Measurements from ENCODE around the gene DDAH2. TPM values are rescaled to one million over a fixed set of nuclear protein-coding genes. Genes with fewer than 3 reads are reported as not detected.

DDAH2 gene
- total RNA-seq, 2 experiments from 2014 or later, result 3.0 to 3.3 TPM

DNA sequence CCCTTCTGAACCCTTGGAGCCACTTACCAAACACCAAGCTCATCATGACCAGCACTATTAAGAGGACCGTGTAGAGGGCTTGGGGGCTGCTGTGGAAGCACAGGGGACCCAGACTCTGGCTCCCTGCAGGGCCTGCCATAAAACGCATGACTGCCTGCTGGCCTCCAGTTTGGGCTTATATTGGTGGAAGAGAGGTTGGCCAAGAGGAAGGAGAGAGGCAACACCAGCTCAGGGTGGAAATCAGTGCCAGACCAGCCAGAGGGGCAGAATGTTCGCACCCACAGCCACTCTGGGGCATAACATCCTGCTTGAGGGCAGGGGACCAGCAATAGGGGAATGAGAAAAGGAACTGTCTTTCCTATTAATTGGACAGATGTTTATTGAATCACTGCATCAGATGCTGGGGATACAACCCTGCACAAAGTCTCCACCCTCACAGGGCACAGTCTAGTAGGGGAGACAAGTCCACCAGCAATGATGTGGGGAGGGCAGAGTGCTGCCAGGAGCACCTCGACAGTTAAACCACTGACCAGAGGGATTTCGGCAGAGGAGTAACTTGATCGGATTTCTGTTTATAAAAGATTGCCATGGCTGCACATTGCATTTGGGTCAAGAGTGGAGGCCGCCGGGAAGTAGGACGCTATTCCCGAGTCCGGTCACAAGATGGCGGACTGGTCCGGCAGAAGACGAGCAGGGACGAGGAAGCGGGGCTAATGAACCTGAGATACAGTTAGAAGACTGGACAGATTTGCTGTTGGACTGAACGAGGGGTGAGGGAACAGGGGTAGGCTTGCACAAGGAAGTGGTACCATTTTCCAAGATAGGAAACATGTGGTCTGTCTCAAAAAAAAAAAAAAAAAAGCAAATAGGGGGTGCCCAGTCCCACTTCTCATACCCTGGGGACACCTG, 48.6 kb downstream of the DDAH2 start, which contains the start of gene LY6G5C:
Gene LY6G5C, minus strand, starts transcription at position 842 of the 909 bp plus-strand sequence. Its CDS starts 694 bp downstream, at position 148.
- no peaks in the 10 kb centered on the region for H3K9me3 Mint-ChIP-seq
- peaks cover 19% of the 10 kb centered on the region for H3K4me1 Mint-ChIP-seq (ENCODE audit: low read depth)
- Histone ChIP-seq H3K4me3 (ENCODE audit: low read length) (peak within 1 kb of the TSS; percentile 79), H3K9me3 (ENCODE audit: control insufficient read depth in 1 of 2, insufficient read depth in 1 of 2, low read length in 2 of 2) (no peaks in the 10 kb centered on the region), H3K4me1 (ENCODE audit: insufficient read depth, low read length) (peaks cover 21% of the 10 kb centered on the region), H3K36me3 (ENCODE audit: insufficient read depth, low read length) (no peaks in the 10 kb centered on the region), H3K27me3 (ENCODE audit: control insufficient read depth in 1 of 2, insufficient read depth in 2 of 2, low read length in 2 of 2) (no peaks in the 10 kb centered on the region), H3K27ac (ENCODE audit: low read depth in 1 of 2, low read length in 2 of 2) (peak within 1 kb of the TSS in 1 of 2 donors; percentile 44)
- H3K36me3 Mint-ChIP-seq (ENCODE audit: low read depth), result peaks cover 7% of the 10 kb centered on the region
- H3K27ac Mint-ChIP-seq, result peak within 1 kb of the TSS; percentile 35
- ChIA-PET CTCF (interaction anchor here (0.7 to 1.4 kb wide), 6 partner anchors 14 to 149 kb away, joined by 3 to 10 read pairs (median 4); partner anchors contain the start of gene ABHD16A), POLR2A (interaction anchor here (0.6 to 1.9 kb wide), 8 partner anchors 14 to 515 kb away, joined by 3 to 12 read pairs (median 4); partner anchors contain the start of genes ABHD16A, EHMT2, GPANK1 and HSPA1B)
- H3K4me3 Mint-ChIP-seq, result peak within 1 kb of the TSS; percentile 87
- ATAC-seq (ENCODE audit: poor library complexity) (peak; percentile 63), DNase-seq (peak in 13 of 14 experiments; percentile 45 to 83 (median 61))
- H3K27me3 Mint-ChIP-seq, result no peaks in the 10 kb centered on the region
- intact Hi-C loops (cut with DNase I, micrococcal nuclease), result loop anchor here (1.0 to 5.0 kb wide), 5 partner anchors 48 to 272 kb away; partner anchors contain the start of gene DDAH2 (in 1 of the 2)
- TF ChIP-seq, protein P1, sequence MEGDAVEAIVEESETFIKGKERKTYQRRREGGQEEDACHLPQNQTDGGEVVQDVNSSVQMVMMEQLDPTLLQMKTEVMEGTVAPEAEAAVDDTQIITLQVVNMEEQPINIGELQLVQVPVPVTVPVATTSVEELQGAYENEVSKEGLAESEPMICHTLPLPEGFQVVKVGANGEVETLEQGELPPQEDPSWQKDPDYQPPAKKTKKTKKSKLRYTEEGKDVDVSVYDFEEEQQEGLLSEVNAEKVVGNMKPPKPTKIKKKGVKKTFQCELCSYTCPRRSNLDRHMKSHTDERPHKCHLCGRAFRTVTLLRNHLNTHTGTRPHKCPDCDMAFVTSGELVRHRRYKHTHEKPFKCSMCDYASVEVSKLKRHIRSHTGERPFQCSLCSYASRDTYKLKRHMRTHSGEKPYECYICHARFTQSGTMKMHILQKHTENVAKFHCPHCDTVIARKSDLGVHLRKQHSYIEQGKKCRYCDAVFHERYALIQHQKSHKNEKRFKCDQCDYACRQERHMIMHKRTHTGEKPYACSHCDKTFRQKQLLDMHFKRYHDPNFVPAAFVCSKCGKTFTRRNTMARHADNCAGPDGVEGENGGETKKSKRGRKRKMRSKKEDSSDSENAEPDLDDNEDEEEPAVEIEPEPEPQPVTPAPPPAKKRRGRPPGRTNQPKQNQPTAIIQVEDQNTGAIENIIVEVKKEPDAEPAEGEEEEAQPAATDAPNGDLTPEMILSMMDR (IDR thresholded peaks at IDR 0.05), result peak; percentile 71

DNA sequence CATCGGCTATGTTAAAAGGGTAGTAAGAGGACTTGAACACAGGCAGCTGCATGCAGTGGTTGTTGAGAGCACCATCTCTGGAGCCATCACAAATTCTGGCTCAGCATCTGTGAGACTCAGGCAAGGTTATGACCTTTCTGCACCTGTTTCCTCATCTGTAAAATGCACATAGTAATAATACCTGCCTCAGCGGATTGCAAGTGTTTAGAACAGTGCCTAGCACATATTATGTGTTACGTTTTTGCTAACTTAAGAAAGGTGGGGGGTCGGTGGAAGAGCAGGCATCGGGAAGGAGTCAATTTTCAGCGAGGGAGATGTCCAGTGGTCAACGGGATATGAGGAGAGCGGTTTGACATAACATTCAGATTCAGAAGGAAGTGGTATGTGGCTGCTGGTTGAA, 51.1 kb downstream of the DDAH2 start:
- TF ChIP-seq, protein P1 (IDR thresholded peaks at IDR 0.05), result no peak
- H3K27ac ChIP-seq (ENCODE audit: low read depth in 1 of 2, low read length in 2 of 2), result no peak overlapping the region
- H3K27ac Mint-ChIP-seq, result no peak overlapping the region
- H3K4me3 ChIP-seq (ENCODE audit: low read length), result no peak overlapping the region
- no peaks in the 10 kb centered on the region for H3K9me3 Mint-ChIP-seq
- DNase-seq (no peak), ATAC-seq (ENCODE audit: poor library complexity) (no peak)
- H3K36me3 Mint-ChIP-seq (ENCODE audit: low read depth), result peaks cover 22% of the 10 kb centered on the region
- intact Hi-C loops (cut with DNase I, micrococcal nuclease), result no loop called here
- peak overlapping the region; percentile 49 for H3K4me3 Mint-ChIP-seq
- POLR2A ChIA-PET, result interaction anchor here (1.7 kb wide), 1 partner anchor 13 kb away, joined by 5 read pairs; the partner anchor contains the start of gene GPANK1
- H3K9me3 ChIP-seq (ENCODE audit: control insufficient read depth in 1 of 2, insufficient read depth in 1 of 2, low read length in 2 of 2), result no peaks in the 10 kb centered on the region
- peaks cover 4% of the 10 kb centered on the region for H3K36me3 ChIP-seq (ENCODE audit: insufficient read depth, low read length)
- no peaks in the 10 kb centered on the region for H3K27me3 ChIP-seq (ENCODE audit: control insufficient read depth in 1 of 2, insufficient read depth in 2 of 2, low read length in 2 of 2)
- H3K4me1 Mint-ChIP-seq (ENCODE audit: low read depth), result peaks cover 19% of the 10 kb centered on the region
- H3K4me1 ChIP-seq (ENCODE audit: insufficient read depth, low read length), result peaks cover 21% of the 10 kb centered on the region
- CTCF ChIA-PET, result interaction anchor here (0.8 kb wide), 1 partner anchor 92 kb away, joined by 3 read pairs; no protein-coding TSS in a partner anchor
- H3K27me3 Mint-ChIP-seq, result no peaks in the 10 kb centered on the region

Small RNAs within 50 kb of the gene (microRNA-seq; reads per million reads assigned to microRNA genes)
- gene MIR4646 (ENCODE audit: borderline microRNAs expressed, borderline replicate concordance), result not detected

Other genes starting within 250 kb of the DDAH2 start
- gene MICB, start 231.2 kb downstream of the DDAH2 start, total RNA-seq, result 10 to 100 TPM; 14.3 to 14.7 TPM
- gene MCCD1, start 200.3 kb downstream of the DDAH2 start, total RNA-seq, result not detected
- gene DDX39B, start 187.3 kb downstream of the DDAH2 start, total RNA-seq, result 100 to 1,000 TPM; 483 to 498 TPM
- gene ATP6V1G2, start 182.7 kb downstream of the DDAH2 start, total RNA-seq, result 1 to 10 TPM; 2.6 to 3.3 TPM
- 1 to 10 TPM; 7.6 to 9.3 TPM for gene NFKBIL1, start 181.7 kb downstream of the DDAH2 start, total RNA-seq
- gene LTA, start 157.0 kb downstream of the DDAH2 start, total RNA-seq, result 10 to 100 TPM; 15.4 to 16.7 TPM
- 10 to 100 TPM; 33.1 to 34.2 TPM for gene TNF, start 153.7 kb downstream of the DDAH2 start, total RNA-seq
- 100 to 1,000 TPM; 239 to 244 TPM for gene LTB, start 146.9 kb downstream of the DDAH2 start, total RNA-seq
- 10 to 100 TPM in 1 of 2 experiments, 1 to 10 TPM in 1; 8.9 to 10.3 TPM for gene LST1, start 143.0 kb downstream of the DDAH2 start, total RNA-seq
- 1 to 10 TPM; 2.3 to 2.6 TPM for gene NCR3, start 136.3 kb downstream of the DDAH2 start, total RNA-seq
- 10 to 100 TPM; 31.8 to 35.5 TPM for gene AIF1, start 114.1 kb downstream of the DDAH2 start, total RNA-seq
- gene PRRC2A, start 108.6 kb downstream of the DDAH2 start, total RNA-seq, result 100 to 1,000 TPM; 206 to 215 TPM
- 100 to 1,000 TPM; 211 TPM for gene BAG6, start 76.6 kb downstream of the DDAH2 start, total RNA-seq
- gene APOM, start 73.4 kb downstream of the DDAH2 start, total RNA-seq, result 1 to 10 TPM; 4.2 to 4.6 TPM
- gene C6orf47, start 68.5 kb downstream of the DDAH2 start, total RNA-seq, result 10 to 100 TPM in 1 of 2 experiments, 1 to 10 TPM in 1; 9.6 to 10.5 TPM
- gene GPANK1, start 64.3 kb downstream of the DDAH2 start, total RNA-seq, result 10 to 100 TPM in 1 of 2 experiments, 1 to 10 TPM in 1; 9.8 to 11.0 TPM
- gene CSNK2B, start 63.2 kb downstream of the DDAH2 start, total RNA-seq, result 10 to 100 TPM; 88.0 to 92.6 TPM
- 10 to 100 TPM; 27.0 to 28.0 TPM for gene LY6G5B, start 59.3 kb downstream of the DDAH2 start, total RNA-seq
- gene LY6G5C, start 48.2 kb downstream of the DDAH2 start, total RNA-seq, result under 1 TPM; 0.49 to 0.67 TPM
- 10 to 100 TPM; 52.3 to 59.3 TPM for gene ABHD16A, start 26.0 kb downstream of the DDAH2 start, total RNA-seq
- gene LY6G6F, start 22.4 kb downstream of the DDAH2 start, total RNA-seq, result not detected
- gene LY6G6D, start 14.0 kb downstream of the DDAH2 start, total RNA-seq, result not detected
- gene LY6G6C, start 7.6 kb downstream of the DDAH2 start, total RNA-seq, result not detected
- under 1 TPM; 0.11 to 0.17 TPM for gene MPIG6B, start 5.9 kb downstream of the DDAH2 start, total RNA-seq
- 10 to 100 TPM; 61.2 to 61.5 TPM for gene CLIC1, start 7.2 kb upstream of the DDAH2 start, total RNA-seq
- gene MSH5, start 10.7 kb upstream of the DDAH2 start, total RNA-seq, result 10 to 100 TPM; 13.6 to 13.7 TPM
- gene SAPCD1, start 33.4 kb upstream of the DDAH2 start, total RNA-seq, result 1 to 10 TPM; 2.7 to 2.8 TPM
- gene VWA7, start 48.0 kb upstream of the DDAH2 start, total RNA-seq, result 1 to 10 TPM; 1.7 TPM
- gene VARS1, start 66.5 kb upstream of the DDAH2 start, total RNA-seq, result 10 to 100 TPM; 43.9 to 44.2 TPM
- 10 to 100 TPM; 12.6 to 13.7 TPM for gene LSM2, start 77.7 kb upstream of the DDAH2 start, total RNA-seq
- gene HSPA1L, start 86.0 kb upstream of the DDAH2 start, total RNA-seq, result 1 to 10 TPM; 1.7 to 1.8 TPM
- 1 to 10 TPM; 8.1 to 9.8 TPM for gene HSPA1A, start 86.2 kb upstream of the DDAH2 start, total RNA-seq
- gene HSPA1B, start 98.4 kb upstream of the DDAH2 start, total RNA-seq, result 1 to 10 TPM; 8.3 to 9.8 TPM
- gene NEU1, start 133.5 kb upstream of the DDAH2 start, total RNA-seq, result 10 to 100 TPM; 19.7 to 21.1 TPM
- gene SLC44A4, start 149.7 kb upstream of the DDAH2 start, total RNA-seq, result under 1 TPM in 1 of 2 experiments, not detected in 1; 0.20 TPM
- 10 to 100 TPM; 36.3 to 36.6 TPM for gene EHMT2, start 168.4 kb upstream of the DDAH2 start, total RNA-seq
- gene ZBTB12, start 172.8 kb upstream of the DDAH2 start, total RNA-seq, result under 1 TPM; 0.28 to 0.33 TPM
- 1 to 10 TPM; 1.4 to 2.3 TPM for gene C2, start 198.4 kb upstream of the DDAH2 start, total RNA-seq
- 1 to 10 TPM; 1.5 to 2.2 TPM for gene CFB, start 216.8 kb upstream of the DDAH2 start, total RNA-seq
- 10 to 100 TPM; 53.8 to 58.2 TPM for gene NELFE, start 229.7 kb upstream of the DDAH2 start, total RNA-seq
- gene SKIC2, start 229.9 kb upstream of the DDAH2 start, total RNA-seq, result 100 to 1,000 TPM; 133 to 141 TPM
- 10 to 100 TPM; 30.0 to 31.1 TPM for gene DXO, start 242.8 kb upstream of the DDAH2 start, total RNA-seq

Data from CD4-positive, alpha-beta T cell (primary cell).